Measurements from ENCODE around the gene SETD2. TPM values are rescaled to one million over a fixed set of nuclear protein-coding genes. Genes with fewer than 3 reads are reported as not detected.

SETD2 gene
- total RNA-seq, 1 experiment from 2014 or later, result 47.7 TPM

DNA sequence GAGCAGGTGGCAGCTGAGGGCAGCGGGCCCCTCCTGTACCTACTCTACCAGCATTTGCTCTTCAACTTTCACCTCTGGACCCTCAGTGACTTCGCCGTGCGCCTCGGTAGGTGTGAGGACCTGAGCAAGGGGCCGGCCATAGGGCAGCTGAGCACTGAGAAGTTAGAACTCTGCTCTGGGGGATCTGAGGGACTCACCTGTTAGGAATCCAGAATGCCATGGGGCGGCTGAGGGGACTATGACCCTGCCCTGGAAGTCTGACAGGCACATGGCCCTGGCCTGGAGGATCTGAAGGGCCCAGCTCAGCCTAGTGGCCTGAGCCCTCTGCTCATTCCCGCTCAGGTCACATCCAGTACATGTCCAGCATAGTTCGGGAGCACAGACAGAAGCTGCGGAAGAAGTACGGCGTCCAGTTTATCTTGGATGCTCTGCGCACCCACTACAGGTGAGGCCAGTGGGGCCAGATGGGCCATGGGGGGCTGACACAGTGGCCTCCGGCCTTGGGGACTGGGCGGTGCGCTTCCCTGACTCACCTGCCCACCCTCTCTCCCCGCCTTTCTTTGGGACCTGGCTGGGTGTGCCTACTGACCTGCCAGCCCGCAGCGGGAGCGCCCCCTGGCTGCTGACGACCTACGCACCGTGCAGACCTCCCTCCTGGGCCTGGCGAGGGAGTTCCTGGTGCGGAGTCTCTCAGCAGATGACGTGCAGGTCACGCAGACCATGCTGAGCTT is 165.6 kb downstream of the SETD2 start:
- ChIA-PET CTCF (interaction anchor here (0.6 kb wide), 1 partner anchor 54 kb away, joined by 16 read pairs; no protein-coding TSS in a partner anchor), POLR2A (ENCODE audit: unreplicated experiment) (interaction anchor here (0.6 kb wide), 1 partner anchor 106 kb away, joined by 6 read pairs; no protein-coding TSS in a partner anchor)
- no peak overlapping the region for H3K27ac ChIP-seq
- H3K4me2 ChIP-seq, result no peak overlapping the region
- H3K27me3 ChIP-seq (ENCODE audit: insufficient read depth, low read depth), result no peaks in the 10 kb centered on the region
- no peaks in the 10 kb centered on the region for H4K20me1 ChIP-seq (ENCODE audit: insufficient read depth)
- no peaks in the 10 kb centered on the region for H3K9me2 ChIP-seq (ENCODE audit: insufficient read depth)
- no peaks in the 10 kb centered on the region for H3K9me3 ChIP-seq (ENCODE audit: insufficient read depth, low read depth)
- intact Hi-C loops (cut with micrococcal nuclease; ENCODE audit: unreplicated experiment), result loop anchor here (1.0 to 5.0 kb wide), 3 partner anchors 75 to 291 kb away; no protein-coding TSS in a partner anchor
- peak; percentile 44 to 75 for DNase-seq
- no peak overlapping the region for H3K4me3 ChIP-seq
- H3K79me2 ChIP-seq (ENCODE audit: low read depth), result no peaks in the 10 kb centered on the region
- no peaks in the 10 kb centered on the region for H3K36me3 ChIP-seq (ENCODE audit: low read depth)
- BruUV-seq (replicated peaks), result no TSS peak
- no peaks in the 10 kb centered on the region for H3K4me1 ChIP-seq (replicated peaks; ENCODE audit: insufficient read depth)
- no peak overlapping the region for H2AFZ ChIP-seq
- no peaks in the 10 kb centered on the region for H3F3A ChIP-seq (ENCODE audit: insufficient read depth, low read depth)
- TF ChIP-seq CTCF (conservative IDR thresholded peaks at IDR 0.05) (peak; percentile 79), EZH2 (IDR thresholded peaks at IDR 0.05; ENCODE audit: low read depth) (no peak)

DNA sequence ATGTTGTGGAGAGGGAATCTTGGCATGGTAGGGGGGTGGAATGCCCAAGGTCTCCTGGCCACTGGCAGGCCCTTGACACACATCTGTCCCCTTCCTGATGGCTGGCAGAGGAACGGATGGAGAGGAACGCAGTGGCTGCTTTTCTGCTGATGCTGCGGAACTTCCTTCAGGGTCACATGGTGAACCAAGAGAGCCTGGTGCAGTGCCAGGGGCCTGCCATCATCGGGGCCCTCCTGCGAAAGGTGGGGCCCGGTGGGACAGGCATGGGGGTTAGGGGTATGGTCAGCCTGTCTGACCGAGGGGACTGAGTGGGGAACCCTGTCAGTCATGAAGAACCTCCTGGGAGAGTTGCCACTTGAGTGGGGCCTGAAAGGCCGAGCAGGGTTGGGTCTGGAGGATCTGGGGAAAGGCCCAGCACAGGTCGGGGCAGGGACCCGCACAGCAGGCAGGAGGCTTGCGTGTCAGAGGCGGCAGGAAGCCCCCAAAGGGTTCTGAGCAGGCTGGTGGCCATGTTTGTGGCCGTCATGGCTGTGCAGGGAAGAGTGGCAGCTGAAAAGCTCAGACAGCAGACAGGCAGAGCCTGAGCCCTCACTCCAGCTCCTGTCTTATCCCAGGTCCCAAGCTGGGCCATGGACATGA is 166.3 kb downstream of the SETD2 start:
- Histone ChIP-seq H2AFZ (no peak overlapping the region), H3K27ac (no peak overlapping the region), H3F3A (ENCODE audit: insufficient read depth, low read depth) (no peaks in the 10 kb centered on the region), H3K27me3 (ENCODE audit: insufficient read depth, low read depth) (no peaks in the 10 kb centered on the region), H3K9me3 (ENCODE audit: insufficient read depth, low read depth) (no peaks in the 10 kb centered on the region), H3K4me2 (no peak overlapping the region), H3K79me2 (ENCODE audit: low read depth) (no peaks in the 10 kb centered on the region), H3K9me2 (ENCODE audit: insufficient read depth) (no peaks in the 10 kb centered on the region), H3K4me1 (replicated peaks; ENCODE audit: insufficient read depth) (no peaks in the 10 kb centered on the region), H4K20me1 (ENCODE audit: insufficient read depth) (no peaks in the 10 kb centered on the region), H3K36me3 (ENCODE audit: low read depth) (no peaks in the 10 kb centered on the region), H3K4me3 (no peak overlapping the region)
- no TSS peak for BruUV-seq (replicated peaks)
- TF ChIP-seq CTCF (conservative IDR thresholded peaks at IDR 0.05) (no peak), EZH2 (IDR thresholded peaks at IDR 0.05; ENCODE audit: low read depth) (no peak)
- POLR2A ChIA-PET (ENCODE audit: unreplicated experiment), result no interaction called here
- CTCF ChIA-PET, result interaction anchor here (0.6 kb wide), 1 partner anchor 53 kb away, joined by 16 read pairs; no protein-coding TSS in a partner anchor
- DNase-seq, result no peak
- intact Hi-C loops (cut with micrococcal nuclease; ENCODE audit: unreplicated experiment), result loop anchor here (1.0 to 5.0 kb wide), 3 partner anchors 74 to 290 kb away; no protein-coding TSS in a partner anchor

DNA sequence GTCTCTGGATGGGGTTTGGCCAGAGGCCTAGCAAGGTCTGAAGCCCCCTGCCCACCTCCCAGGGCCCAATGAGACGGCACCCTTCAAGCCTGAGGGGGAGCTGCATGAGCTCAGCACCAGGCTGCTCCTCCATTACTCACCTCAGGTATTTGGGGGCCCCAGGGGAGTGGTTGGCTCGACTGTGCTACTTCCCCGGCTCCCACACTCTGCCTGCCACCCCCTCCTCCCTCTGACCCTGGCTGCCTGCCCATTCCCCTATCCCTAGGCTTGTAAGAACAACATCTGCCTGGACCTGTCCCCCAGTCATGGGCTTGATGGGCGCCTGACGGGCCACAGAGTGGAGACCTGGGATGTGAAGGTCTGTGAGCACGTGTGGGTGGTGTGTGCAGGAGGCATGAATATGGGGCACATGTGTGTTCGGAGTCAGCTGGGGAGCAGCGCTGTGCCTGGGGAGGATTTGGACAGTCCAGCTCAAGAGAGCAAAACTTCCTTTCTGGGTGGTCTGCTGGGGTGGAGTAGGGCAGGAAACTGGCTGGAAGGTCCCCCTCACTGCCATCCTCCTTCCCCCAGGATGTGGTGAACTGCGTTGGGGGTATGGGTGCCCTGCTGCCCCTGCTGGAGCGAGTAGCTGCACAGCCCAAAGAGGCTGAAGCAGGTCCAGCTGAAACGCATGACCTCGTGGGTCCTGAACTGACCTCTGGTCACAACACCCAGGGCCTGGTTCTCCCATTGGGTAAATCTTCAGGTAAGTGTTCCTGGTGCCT is 167.0 kb downstream of the SETD2 start:
- ChIA-PET CTCF (no interaction called here), POLR2A (ENCODE audit: unreplicated experiment) (no interaction called here)
- H3K27ac ChIP-seq, result no peak overlapping the region
- no peaks in the 10 kb centered on the region for H3K9me2 ChIP-seq (ENCODE audit: insufficient read depth)
- no peak overlapping the region for H3K4me2 ChIP-seq
- no peaks in the 10 kb centered on the region for H3K9me3 ChIP-seq (ENCODE audit: insufficient read depth, low read depth)
- H3K79me2 ChIP-seq (ENCODE audit: low read depth), result no peaks in the 10 kb centered on the region
- no peaks in the 10 kb centered on the region for H3F3A ChIP-seq (ENCODE audit: insufficient read depth, low read depth)
- no peaks in the 10 kb centered on the region for H3K4me1 ChIP-seq (replicated peaks; ENCODE audit: insufficient read depth)
- no TSS peak for BruUV-seq (replicated peaks)
- no peaks in the 10 kb centered on the region for H3K27me3 ChIP-seq (ENCODE audit: insufficient read depth, low read depth)
- TF ChIP-seq CTCF (conservative IDR thresholded peaks at IDR 0.05) (no peak), EZH2 (IDR thresholded peaks at IDR 0.05; ENCODE audit: low read depth) (no peak)
- no peak overlapping the region for H3K4me3 ChIP-seq
- no peaks in the 10 kb centered on the region for H4K20me1 ChIP-seq (ENCODE audit: insufficient read depth)
- no peak overlapping the region for H2AFZ ChIP-seq
- intact Hi-C loops (cut with micrococcal nuclease; ENCODE audit: unreplicated experiment), result loop anchor here (5.0 kb wide), 1 partner anchor 290 kb away; no protein-coding TSS in a partner anchor
- no peaks in the 10 kb centered on the region for H3K36me3 ChIP-seq (ENCODE audit: low read depth)
- DNase-seq, result no peak

All from PC-9 (cell line).